Measurements from ENCODE around the gene HACD2.

HACD2 gene

GRCh38 chr3:123552768-123553167, 32.1 kb downstream of the HACD2 start:
- TF ChIP-seq POLR2A (IDR thresholded peaks at IDR 0.05; ENCODE audit: extremely low read depth, insufficient read length) (no peak), CTCF (IDR thresholded peaks at IDR 0.05; ENCODE audit: low read depth, low read length) (no peak), MAX (IDR thresholded peaks at IDR 0.05; ENCODE audit: low read depth, low read length) (no peak)
- DNase-seq (ENCODE audit: low read depth): no peak
- H3K4me3 ChIP-seq (ENCODE audit: low read depth, low read length): no peak overlapping the region

GRCh38 chr3:123552095-123552714, 32.6 kb downstream of the HACD2 start:
- no peak overlapping the region for H3K4me3 ChIP-seq (ENCODE audit: low read depth, low read length)
- peak; percentile 41 for TF ChIP-seq CTCF (IDR thresholded peaks at IDR 0.05; ENCODE audit: low read depth, low read length)
- TF ChIP-seq POLR2A (IDR thresholded peaks at IDR 0.05; ENCODE audit: extremely low read depth, insufficient read length): no peak
- no peak for TF ChIP-seq MYC (IDR thresholded peaks at IDR 0.05; ENCODE audit: low read depth, low read length)
- peak; percentile 7 for DNase-seq (ENCODE audit: low read depth)

- no peak for DNase-seq (ENCODE audit: low read depth)
- no peak overlapping the region for H3K4me3 ChIP-seq (ENCODE audit: low read depth, low read length)
- no peak for TF ChIP-seq POLR2A (IDR thresholded peaks at IDR 0.05; ENCODE audit: extremely low read depth, insufficient read length)
- TF ChIP-seq CTCF (IDR thresholded peaks at IDR 0.05; ENCODE audit: low read depth, low read length): no peak
- TF ChIP-seq MAX (IDR thresholded peaks at IDR 0.05; ENCODE audit: low read depth, low read length): no peak
- TF ChIP-seq MYC (IDR thresholded peaks at IDR 0.05; ENCODE audit: low read depth, low read length): no peak
Measured at GRCh38 chr3:123547881-123548519, 36.9 kb downstream of the HACD2 start.

GRCh38 chr3:123546133-123546755, 38.6 kb downstream of the HACD2 start:
- no peak for DNase-seq (ENCODE audit: low read depth)
- no peak overlapping the region for H3K4me3 ChIP-seq (ENCODE audit: low read depth, low read length)
- no peak for TF ChIP-seq MAX (IDR thresholded peaks at IDR 0.05; ENCODE audit: low read depth, low read length)
- TF ChIP-seq CTCF (IDR thresholded peaks at IDR 0.05; ENCODE audit: low read depth, low read length): no peak
- no peak for TF ChIP-seq POLR2A (IDR thresholded peaks at IDR 0.05; ENCODE audit: extremely low read depth, insufficient read length)
- TF ChIP-seq MYC (IDR thresholded peaks at IDR 0.05; ENCODE audit: low read depth, low read length): no peak

- TF ChIP-seq POLR2A (IDR thresholded peaks at IDR 0.05; ENCODE audit: extremely low read depth, insufficient read length) (no peak), CTCF (IDR thresholded peaks at IDR 0.05; ENCODE audit: low read depth, low read length) (no peak), MAX (IDR thresholded peaks at IDR 0.05; ENCODE audit: low read depth, low read length) (no peak), MYC (IDR thresholded peaks at IDR 0.05; ENCODE audit: low read depth, low read length) (no peak)
- no peak for DNase-seq (ENCODE audit: low read depth)
- H3K4me3 ChIP-seq (ENCODE audit: low read depth, low read length): no peak overlapping the region
Measured at GRCh38 chr3:123543950-123544349, 40.9 kb downstream of the HACD2 start.
